IgD-negative memory B cell (primary cell): ENCODE measurements around the gene DENND1A. TPM values are rescaled to one million over a fixed set of nuclear protein-coding genes. Genes with fewer than 3 reads are reported as not detected.

ENCODE experiments used
- H3K27ac Mint-ChIP-seq, 3 donors: one replicate each; pipeline ENCODE4 v1.8.0; 2020 to 2022; ENCODE audit warnings: mild to moderate bottlenecking in 3 of 3, mixed read lengths in 3 of 3, moderate library complexity in 1 of 3
- H3K27me3 Mint-ChIP-seq: one replicate; pipeline ENCODE4 v1.8.0; 2021; ENCODE audit warnings: mixed read lengths
- H3K36me3 Mint-ChIP-seq: one replicate; pipeline ENCODE4 v1.8.0; 2020; ENCODE audit warnings: mild to moderate bottlenecking, mixed read lengths
- H3K4me1 Mint-ChIP-seq, 3 donors: one replicate each; pipeline ENCODE4 v1.8.0; 2020 to 2022; ENCODE audit warnings: mixed read lengths in 3 of 3, mild to moderate bottlenecking in 1 of 3
- H3K4me3 Mint-ChIP-seq, 4 donors: one replicate each; pipeline ENCODE4 v1.8.0; 2020 to 2022; ENCODE audit warnings: mild to moderate bottlenecking in 4 of 4, mixed read lengths in 4 of 4, moderate library complexity in 3 of 4
- H3K9me3 Mint-ChIP-seq, 3 donors: one replicate each; pipeline ENCODE4 v1.8.0; 2020 to 2021; ENCODE audit warnings: mixed read lengths in 3 of 3, mild to moderate bottlenecking in 1 of 3
- polyA plus RNA-seq: library from polyadenylated mRNA; unstranded; fragments of 300-500 nt; fragmentation: Illumina TruSeq; gene quantifications from one replicate; pipeline ENCODE4 v1.2.3, GENCODE V29; 2021

Gene DENND1A
- polyA plus RNA-seq, 1 donor from 2014 or later: 6.4 TPM

DNA sequence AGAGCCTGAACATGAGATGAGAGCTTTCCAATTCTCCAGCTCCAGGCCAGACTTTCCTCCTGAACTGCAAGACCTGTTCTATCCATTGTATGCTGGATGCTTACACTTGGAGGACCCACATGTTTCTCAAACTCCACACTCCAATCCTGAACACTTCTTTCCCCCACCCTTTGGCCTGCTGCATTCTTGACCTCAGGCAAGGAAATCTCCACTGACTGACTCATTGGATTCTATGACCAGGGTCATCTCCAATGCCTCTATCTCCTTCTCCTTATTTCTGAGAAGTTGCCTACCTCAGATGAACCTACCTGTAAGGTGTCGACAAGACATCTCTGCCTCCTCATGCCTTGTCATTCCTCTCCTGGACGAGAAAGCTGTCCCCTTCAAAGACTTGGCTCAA lies 420.3 kb downstream of the DENND1A start:
- Mint-ChIP-seq H3K27me3 (no peaks in the 10 kb centered on the region), H3K4me1 (no peaks in the 10 kb centered on the region), H3K9me3 (no peaks in the 10 kb centered on the region), H3K4me3 (no peak overlapping the region), H3K36me3 (peaks cover 10% of the 10 kb centered on the region), H3K27ac (peak overlapping the region in 1 of 3 donors; percentile 2)

DNA sequence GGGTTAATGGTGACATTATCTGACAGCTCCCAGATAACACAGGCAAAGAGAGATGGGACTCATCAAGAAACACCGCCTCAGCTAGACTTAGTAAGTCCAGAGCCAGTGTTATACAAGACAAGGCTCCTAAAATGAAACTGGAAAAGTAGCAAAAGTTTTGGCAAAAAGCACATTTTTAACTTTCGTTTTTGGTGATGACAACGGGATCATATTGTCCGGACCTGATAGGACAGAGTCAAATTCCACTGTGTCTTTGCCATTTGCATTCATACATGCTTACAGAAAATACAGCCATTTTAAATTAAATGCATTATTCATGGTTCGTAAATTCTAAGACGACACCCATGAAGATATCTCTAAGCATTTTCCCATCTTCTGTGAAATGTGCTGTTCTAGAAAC lies 421.9 kb downstream of the DENND1A start:
- no peaks in the 10 kb centered on the region for H3K27me3 Mint-ChIP-seq
- no peaks in the 10 kb centered on the region for H3K9me3 Mint-ChIP-seq
- H3K4me1 Mint-ChIP-seq: no peaks in the 10 kb centered on the region
- peaks cover 7% of the 10 kb centered on the region for H3K36me3 Mint-ChIP-seq
- H3K27ac Mint-ChIP-seq: no peak overlapping the region
- H3K4me3 Mint-ChIP-seq: no peak overlapping the region

DNA sequence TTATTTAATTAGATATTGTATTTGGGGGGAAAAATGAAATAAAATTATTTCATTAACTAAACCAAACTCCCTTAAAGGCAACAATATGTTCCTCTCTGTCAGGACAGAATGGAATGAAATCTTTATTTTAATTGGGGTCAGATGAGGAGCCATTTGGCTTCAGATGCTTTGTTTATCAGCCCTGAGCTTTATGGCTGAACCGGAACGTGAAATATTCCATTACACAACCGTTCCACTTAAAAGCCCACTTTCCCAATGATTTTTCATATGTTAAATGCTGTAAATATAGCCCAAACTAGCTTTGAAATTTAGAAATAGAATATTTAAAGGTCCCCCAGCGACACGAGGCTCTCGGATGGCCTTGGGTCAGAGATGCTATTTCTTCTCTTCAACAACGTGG lies 424.4 kb downstream of the DENND1A start:
- Mint-ChIP-seq H3K4me3 (no peak overlapping the region), H3K27ac (no peak overlapping the region), H3K4me1 (no peaks in the 10 kb centered on the region), H3K27me3 (no peaks in the 10 kb centered on the region), H3K36me3 (peaks cover 10% of the 10 kb centered on the region), H3K9me3 (no peaks in the 10 kb centered on the region)

DNA sequence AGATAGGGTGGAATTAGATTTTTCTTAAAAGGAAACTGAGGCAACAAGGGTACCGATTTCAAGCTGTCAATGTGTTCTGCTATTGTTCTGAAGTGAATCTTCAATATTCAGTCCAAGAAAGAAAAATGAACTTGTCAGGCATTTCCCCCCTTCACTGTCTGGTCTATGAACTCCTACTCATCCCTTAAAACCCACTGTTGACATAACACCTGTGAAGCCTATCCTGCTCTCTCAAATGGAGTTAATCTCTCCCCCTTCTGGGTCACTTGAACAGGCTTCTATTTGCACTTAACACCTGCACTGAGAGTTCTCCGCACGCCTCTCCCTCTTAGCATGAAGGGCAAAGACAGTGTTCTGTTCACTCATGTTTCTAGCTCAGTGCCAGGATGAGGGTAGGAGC lies 429.6 kb downstream of the DENND1A start:
- Mint-ChIP-seq H3K9me3 (no peaks in the 10 kb centered on the region), H3K36me3 (peaks cover 6% of the 10 kb centered on the region), H3K27me3 (no peaks in the 10 kb centered on the region), H3K27ac (no peak overlapping the region), H3K4me3 (no peak overlapping the region), H3K4me1 (no peaks in the 10 kb centered on the region)

DNA sequence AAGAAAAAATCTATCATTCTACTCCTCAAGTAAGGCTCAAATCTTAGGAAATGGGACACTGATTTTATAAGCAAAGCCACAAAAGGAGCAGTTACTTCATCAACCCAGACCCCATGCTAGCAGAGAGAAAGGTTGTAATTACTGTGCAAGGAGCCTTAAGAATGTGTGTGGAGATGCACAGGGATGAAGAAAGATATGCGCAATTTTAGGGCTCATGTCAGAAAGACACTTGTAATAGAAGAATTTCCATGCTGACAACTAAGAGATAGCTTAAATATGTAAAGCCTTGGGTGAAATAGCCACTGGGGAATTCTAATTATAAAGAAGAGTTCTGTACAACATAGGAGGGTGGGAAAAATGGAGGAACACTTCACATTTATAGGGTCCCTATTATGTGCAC lies 432.1 kb downstream of the DENND1A start:
- H3K9me3 Mint-ChIP-seq: no peaks in the 10 kb centered on the region
- no peak overlapping the region for H3K4me3 Mint-ChIP-seq
- no peaks in the 10 kb centered on the region for H3K27me3 Mint-ChIP-seq
- no peaks in the 10 kb centered on the region for H3K4me1 Mint-ChIP-seq
- H3K36me3 Mint-ChIP-seq: peaks cover 6% of the 10 kb centered on the region
- peak overlapping the region in 1 of 3 donors; percentile 40 for H3K27ac Mint-ChIP-seq

DNA sequence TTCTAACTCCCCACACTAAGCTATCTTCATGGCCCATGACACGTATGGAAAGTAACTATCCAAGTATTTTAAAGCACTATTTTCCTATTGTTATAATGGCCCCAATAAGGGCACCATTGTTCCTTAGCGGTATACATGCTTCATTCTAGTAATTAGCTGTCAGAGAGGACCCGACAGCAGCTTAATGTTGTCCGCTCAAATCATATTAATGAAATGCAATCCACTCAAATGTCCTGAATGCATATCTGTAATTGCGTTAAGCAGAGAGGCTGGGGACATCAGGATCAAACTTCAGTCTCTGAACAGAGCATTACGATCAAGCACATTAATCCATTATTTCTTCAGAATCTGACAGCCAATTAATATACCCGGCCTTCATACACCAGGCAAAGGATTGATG lies 434.2 kb downstream of the DENND1A start:
- Mint-ChIP-seq H3K4me3 (no peak overlapping the region), H3K27me3 (no peaks in the 10 kb centered on the region), H3K4me1 (no peaks in the 10 kb centered on the region), H3K36me3 (peaks cover 9% of the 10 kb centered on the region), H3K27ac (no peak overlapping the region), H3K9me3 (no peaks in the 10 kb centered on the region)

DNA sequence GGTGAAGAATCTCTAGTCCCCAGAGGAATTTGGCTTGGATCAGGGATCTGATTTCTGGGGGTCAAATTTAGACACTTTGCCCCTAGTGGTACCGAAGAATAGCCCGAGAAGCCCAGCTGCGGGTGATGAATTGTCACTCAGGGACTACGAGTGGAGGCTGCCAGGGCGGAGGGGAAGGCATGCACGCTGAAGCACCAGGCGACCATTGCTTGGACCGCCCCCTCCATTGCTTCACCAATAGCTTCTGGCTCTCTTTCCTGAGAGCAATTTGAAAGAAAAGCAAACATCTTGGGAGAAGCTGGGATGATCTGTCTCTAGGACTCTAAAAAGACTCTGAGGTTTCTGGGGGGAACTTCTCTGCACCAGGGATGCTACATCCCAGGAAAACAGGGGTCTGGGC lies 436.3 kb downstream of the DENND1A start:
- Mint-ChIP-seq H3K27ac (no peak overlapping the region), H3K27me3 (no peaks in the 10 kb centered on the region), H3K36me3 (peaks cover 7% of the 10 kb centered on the region), H3K9me3 (no peaks in the 10 kb centered on the region), H3K4me3 (no peak overlapping the region), H3K4me1 (no peaks in the 10 kb centered on the region)

DNA sequence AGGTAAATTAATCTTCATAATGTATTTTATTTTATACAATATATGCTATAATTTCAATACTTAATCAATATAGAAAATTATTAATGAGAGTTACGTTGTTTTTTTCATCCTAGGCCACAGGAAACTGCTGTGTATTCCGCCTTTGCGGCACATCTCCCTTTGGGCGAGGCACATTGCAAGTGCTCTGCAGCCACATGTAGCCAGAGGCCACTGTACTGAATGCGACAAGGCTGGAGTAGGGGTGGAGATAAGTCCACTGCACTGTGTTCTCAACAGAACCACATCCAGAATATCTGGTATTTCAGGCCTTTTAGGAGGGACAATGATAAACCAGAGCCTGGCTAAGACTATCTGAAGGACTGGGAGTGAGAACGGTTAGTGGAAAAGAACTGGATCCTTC lies 439.2 kb downstream of the DENND1A start:
- no peaks in the 10 kb centered on the region for H3K4me1 Mint-ChIP-seq
- H3K27me3 Mint-ChIP-seq: no peaks in the 10 kb centered on the region
- peaks cover 11% of the 10 kb centered on the region for H3K36me3 Mint-ChIP-seq
- no peak overlapping the region for H3K27ac Mint-ChIP-seq
- H3K9me3 Mint-ChIP-seq: no peaks in the 10 kb centered on the region
- H3K4me3 Mint-ChIP-seq: no peak overlapping the region

DNA sequence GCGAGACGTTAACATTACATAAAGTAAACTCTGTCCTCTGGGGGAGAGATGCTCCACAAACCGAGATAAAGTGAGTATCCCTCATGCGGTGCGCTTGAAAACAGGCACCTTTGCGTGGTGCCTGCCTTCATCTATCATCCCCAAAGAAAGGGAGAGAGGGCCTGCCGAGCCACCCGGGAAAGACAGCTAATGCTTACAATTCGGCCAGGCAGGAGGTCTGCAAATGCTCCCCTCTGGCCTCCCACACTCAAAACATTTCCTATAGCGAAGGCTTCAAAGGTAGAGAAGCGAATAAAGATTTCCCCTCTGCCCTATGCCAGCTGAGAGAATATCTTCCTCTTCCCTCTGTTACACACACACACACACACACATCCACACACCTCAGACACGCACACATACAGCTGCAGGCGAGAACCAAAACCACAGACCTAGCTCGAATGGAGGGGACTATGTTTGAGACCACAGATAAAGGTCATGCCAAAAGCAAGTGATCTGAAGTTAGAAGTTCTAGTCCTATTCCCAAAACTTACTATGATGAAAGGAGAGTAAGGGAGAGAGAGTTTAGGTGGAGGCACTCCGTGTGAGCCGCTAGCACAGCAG lies 441.1 kb downstream of the DENND1A start:
- Mint-ChIP-seq H3K4me1 (no peaks in the 10 kb centered on the region), H3K27me3 (no peaks in the 10 kb centered on the region), H3K27ac (no peak overlapping the region), H3K9me3 (no peaks in the 10 kb centered on the region), H3K36me3 (peaks cover 15% of the 10 kb centered on the region), H3K4me3 (no peak overlapping the region)

DNA sequence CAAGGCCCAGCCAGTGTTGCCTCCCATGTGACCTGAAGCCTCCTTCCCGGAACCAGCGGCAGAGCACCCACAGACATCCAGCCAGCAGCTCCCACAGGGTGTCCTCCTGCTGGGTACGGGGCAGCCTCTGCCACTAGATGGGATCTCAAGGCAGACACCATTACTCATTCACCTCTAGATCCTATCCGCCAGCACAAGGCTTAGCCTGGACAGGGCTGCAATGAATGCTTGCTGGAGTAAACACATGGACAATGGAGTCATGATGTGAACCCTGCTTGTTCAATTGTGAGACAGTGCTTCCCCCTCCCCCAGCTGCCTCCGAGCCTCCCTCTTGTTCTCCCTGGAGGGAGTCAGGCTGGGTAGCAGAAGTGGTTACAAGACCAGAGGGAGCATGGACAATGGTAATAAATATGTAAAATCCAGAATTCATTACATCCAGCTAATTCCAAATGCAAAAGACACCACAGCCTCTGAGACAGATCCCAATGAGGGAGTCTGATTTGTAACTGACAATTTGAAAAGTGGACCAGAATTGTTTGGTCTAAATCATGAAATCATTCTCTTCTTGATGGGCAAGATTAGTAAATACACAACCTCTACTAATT lies 441.9 kb downstream of the DENND1A start:
- H3K27ac Mint-ChIP-seq: no peak overlapping the region
- no peaks in the 10 kb centered on the region for H3K9me3 Mint-ChIP-seq
- H3K36me3 Mint-ChIP-seq: peaks cover 14% of the 10 kb centered on the region
- no peak overlapping the region for H3K4me3 Mint-ChIP-seq
- no peaks in the 10 kb centered on the region for H3K4me1 Mint-ChIP-seq
- no peaks in the 10 kb centered on the region for H3K27me3 Mint-ChIP-seq

DNA sequence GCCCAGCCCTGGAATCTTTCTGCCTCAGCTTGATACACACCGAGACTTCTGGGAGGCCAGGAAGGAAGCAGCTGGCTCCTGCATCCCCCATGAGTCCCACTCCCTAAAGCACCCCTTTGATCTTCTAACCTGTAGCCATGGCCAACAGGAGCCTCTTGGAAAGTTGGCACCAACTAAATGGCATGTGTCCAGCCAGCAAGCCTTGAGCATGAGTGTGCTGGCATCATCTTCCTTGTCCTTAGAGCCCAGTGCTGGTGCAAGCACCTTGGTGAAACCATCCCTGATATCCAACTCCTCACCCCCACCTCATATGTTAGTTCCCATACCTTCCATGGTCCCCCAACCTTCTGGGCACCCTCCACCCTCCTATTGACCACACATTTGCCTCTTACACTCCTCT lies 443.5 kb downstream of the DENND1A start:
- Mint-ChIP-seq H3K4me3 (no peak overlapping the region), H3K27me3 (no peaks in the 10 kb centered on the region), H3K36me3 (peaks cover 8% of the 10 kb centered on the region), H3K27ac (no peak overlapping the region), H3K4me1 (no peaks in the 10 kb centered on the region), H3K9me3 (no peaks in the 10 kb centered on the region)

DNA sequence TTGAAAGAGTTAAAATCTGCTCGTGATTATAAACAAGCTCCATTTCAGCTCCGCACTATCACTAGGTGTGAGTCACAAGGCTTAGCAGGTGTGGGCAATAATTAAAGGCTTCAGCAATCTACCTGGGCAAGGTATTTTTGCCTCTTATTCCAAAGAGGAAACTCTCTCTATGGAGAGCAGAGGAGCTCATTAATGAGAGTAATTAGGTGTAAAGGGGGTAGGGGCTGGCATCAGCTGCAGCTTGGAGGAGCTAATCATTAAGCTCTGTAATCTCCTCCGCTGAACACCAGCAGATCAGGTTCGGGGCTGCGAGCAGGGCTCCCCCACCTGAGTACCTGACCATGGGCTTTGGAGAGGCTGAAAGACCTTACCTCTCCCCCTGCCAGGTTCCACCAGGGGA lies 444.7 kb downstream of the DENND1A start:
- Mint-ChIP-seq H3K4me3 (no peak overlapping the region), H3K27ac (no peak overlapping the region), H3K36me3 (peaks cover 11% of the 10 kb centered on the region), H3K4me1 (no peaks in the 10 kb centered on the region), H3K27me3 (no peaks in the 10 kb centered on the region), H3K9me3 (no peaks in the 10 kb centered on the region)

DNA sequence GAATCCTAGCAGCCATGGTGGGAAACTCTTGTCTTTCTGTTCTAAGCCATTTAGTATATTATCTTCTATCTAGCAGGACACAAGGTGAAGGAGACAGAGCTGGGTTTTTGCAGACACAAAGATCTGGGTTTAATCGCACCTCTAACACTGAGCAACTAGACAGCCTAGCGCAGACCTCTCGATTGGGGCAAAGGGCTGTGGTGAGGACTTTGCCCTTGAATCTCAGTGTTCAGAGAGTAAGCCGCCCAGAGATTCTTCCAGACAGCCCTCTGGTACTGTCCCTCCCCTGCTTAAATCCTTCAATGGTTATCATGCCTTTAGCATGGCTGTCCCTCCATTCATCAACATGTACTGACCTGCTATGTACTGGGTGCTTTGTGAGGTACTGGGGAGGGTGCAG lies 445.8 kb downstream of the DENND1A start:
- Mint-ChIP-seq H3K4me3 (no peak overlapping the region), H3K36me3 (peaks cover 13% of the 10 kb centered on the region), H3K4me1 (no peaks in the 10 kb centered on the region), H3K27me3 (no peaks in the 10 kb centered on the region), H3K27ac (no peak overlapping the region), H3K9me3 (no peaks in the 10 kb centered on the region)

DNA sequence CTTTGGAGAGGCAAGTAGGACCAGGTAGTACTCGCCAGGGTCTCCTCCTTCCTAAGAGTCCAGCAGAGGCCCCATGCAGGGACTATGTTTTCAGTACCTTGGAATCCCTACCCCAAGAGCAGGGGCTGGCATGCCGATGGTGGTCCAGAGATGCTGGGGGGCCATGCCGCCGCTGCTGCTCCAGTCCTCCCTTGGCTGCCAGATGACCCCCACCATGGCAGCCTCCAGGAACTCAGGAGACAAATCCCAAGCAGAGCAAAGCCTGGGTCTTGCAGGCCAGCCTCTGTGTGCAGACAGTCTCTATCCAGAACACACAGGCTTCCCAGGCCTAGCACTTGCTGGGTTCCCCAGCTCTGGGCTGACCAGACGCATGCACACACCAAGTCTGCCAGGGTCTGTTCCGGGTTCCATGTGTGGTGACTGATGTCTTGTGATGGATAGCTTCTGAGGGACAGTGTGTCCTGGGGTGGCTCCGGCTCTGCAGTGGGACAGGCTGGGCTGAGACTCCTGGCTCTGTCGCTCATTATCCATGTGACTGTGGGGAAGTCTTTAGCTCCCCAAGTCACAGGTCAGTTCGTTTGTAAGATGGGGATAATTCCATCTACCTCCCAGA lies 446.6 kb downstream of the DENND1A start:
- H3K4me3 Mint-ChIP-seq: no peak overlapping the region
- H3K27me3 Mint-ChIP-seq: no peaks in the 10 kb centered on the region
- H3K27ac Mint-ChIP-seq: no peak overlapping the region
- H3K36me3 Mint-ChIP-seq: peaks cover 13% of the 10 kb centered on the region
- H3K4me1 Mint-ChIP-seq: no peaks in the 10 kb centered on the region
- no peaks in the 10 kb centered on the region for H3K9me3 Mint-ChIP-seq

DNA sequence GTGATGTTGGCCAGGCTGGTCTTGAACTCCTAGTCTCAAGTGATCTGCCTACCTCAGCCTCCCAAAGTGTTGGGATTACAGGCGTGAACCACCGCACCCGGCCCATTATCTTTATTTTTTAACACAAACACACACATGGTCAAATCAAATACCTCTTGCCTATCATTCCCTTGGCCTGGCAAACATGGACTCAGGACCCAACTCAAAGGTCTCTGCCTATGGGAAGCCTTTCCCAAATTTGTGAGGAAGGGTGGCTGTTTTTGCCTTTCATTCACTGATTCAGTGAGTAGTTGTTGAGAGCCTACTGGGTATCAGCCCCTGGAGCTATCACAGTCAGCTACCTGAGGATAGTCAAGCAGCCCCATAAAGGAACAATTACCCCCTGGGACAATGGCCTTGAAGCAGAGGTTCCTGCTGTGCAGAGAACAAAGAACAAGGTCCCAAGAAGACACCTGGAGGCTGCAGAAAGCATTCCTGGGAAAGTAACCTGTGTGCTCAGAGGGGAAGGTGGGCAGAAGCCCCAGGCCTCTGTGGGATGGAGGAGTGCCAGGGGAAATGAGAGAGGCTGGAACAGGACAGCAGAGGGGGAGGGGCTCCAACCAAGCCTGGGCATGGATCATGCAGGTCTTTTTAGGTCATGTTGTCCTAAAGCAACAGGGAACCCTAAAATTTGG lies 447.5 kb downstream of the DENND1A start:
- Mint-ChIP-seq H3K27ac (no peak overlapping the region), H3K4me1 (no peaks in the 10 kb centered on the region), H3K4me3 (no peak overlapping the region), H3K9me3 (no peaks in the 10 kb centered on the region), H3K27me3 (no peaks in the 10 kb centered on the region), H3K36me3 (peaks cover 13% of the 10 kb centered on the region)
